DOHH2 (cell line): Measurements from ENCODE around the gene STARD10.

Experiments used
- EZH2phosphoT487 ChIP-seq: fragments of 200-600 bp; sonication (generic); IDR thresholded peaks from 2 replicates; pipeline ENCODE4 v1.6.1; 2017; ENCODE audit warnings: borderline replicate concordance, mild to moderate bottlenecking, antibody characterized with exemption, low read length, moderate library complexity, mixed read lengths
- TF ChIP-seq, protein P1 (sequence below): fragments of 200-600 bp; sonication (generic); IDR thresholded peaks from one replicate; pipeline ENCODE4 v1.5.1; 2014; ENCODE audit warnings: antibody characterized with exemption, mild to moderate bottlenecking, low read depth, low read length; ENCODE audit not compliant: poor library complexity, severe bottlenecking

DNA sequence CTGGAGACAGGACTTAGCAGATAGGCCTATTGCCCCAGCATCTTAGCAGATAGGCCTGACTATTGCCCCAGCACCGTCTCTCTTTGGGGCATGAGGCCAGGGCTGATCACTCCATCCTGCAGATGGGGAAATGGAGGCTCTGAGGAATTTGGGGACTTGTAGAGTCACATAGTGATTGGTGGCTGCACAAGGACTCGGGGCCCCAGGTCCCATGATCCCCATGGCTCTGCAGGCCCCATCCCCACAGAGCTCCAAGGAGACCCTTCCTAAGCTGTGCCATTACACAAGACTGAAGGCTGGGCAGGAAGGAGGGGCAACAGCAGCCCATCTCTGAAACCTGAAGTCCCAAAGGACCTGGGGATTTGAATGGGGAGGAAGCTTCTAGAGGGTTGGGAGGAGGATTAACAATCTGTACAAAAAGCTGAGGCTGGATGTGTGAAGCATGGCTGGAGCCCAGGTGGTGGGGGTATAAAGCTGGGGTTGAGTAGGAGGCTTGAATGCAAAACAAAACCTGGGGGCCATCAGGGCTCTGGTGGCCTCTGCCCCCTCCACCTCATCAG, 43.2 kb downstream of the STARD10 start:
- TF ChIP-seq, protein P1, sequence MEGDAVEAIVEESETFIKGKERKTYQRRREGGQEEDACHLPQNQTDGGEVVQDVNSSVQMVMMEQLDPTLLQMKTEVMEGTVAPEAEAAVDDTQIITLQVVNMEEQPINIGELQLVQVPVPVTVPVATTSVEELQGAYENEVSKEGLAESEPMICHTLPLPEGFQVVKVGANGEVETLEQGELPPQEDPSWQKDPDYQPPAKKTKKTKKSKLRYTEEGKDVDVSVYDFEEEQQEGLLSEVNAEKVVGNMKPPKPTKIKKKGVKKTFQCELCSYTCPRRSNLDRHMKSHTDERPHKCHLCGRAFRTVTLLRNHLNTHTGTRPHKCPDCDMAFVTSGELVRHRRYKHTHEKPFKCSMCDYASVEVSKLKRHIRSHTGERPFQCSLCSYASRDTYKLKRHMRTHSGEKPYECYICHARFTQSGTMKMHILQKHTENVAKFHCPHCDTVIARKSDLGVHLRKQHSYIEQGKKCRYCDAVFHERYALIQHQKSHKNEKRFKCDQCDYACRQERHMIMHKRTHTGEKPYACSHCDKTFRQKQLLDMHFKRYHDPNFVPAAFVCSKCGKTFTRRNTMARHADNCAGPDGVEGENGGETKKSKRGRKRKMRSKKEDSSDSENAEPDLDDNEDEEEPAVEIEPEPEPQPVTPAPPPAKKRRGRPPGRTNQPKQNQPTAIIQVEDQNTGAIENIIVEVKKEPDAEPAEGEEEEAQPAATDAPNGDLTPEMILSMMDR = no peak
- TF ChIP-seq EZH2phosphoT487 = no peak
